ENCODE results near the gene ARHGDIG. TPM values are rescaled to one million over a fixed set of nuclear protein-coding genes. Genes with fewer than 3 reads are reported as not detected.

The ARHGDIG gene
- total RNA-seq, 4 donors from 2014 or later: 1.4 to 3.5 (median 1.8) TPM; not detected in 1

DNA sequence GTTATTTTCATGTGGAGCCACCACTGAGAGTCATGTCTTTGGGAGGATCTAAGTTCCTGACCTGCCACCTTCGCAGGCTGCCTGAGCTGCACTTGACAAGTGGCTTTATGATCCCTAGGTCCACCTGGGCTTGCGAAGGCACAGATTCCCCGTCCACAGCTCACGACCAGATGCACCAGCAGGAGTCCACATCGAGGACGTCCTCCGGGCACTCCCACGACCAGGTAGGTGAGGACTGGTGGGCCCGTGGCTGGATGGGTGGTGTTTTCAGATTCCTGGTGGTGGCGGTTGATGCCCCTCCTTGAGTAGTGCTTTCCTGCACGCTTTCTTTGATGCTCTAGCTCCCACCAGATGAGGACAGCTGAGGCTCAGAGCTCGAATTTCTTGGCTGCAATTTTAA is 31.0 kb upstream of the ARHGDIG start:
- H3K27me3 ChIP-seq: no peaks in the 10 kb centered on the region
- in situ Hi-C loops (cut with MboI; ENCODE audit: low sequenced_read_pairs in 4 of 4): no loop called here
- H3K4me3 ChIP-seq: no peak overlapping the region
- intact Hi-C loops (cut with DNase I; ENCODE audit: low total_unique reads): no loop called here
- H3K27ac ChIP-seq: no peak overlapping the region
- no peak for DNase-seq
- peaks cover 0 to 39% of the 10 kb centered on the region in 2 donors for H3K36me3 ChIP-seq
- peaks cover 1 to 4% of the 10 kb centered on the region in 2 donors for H3K4me1 ChIP-seq
- no peak for ATAC-seq
- no peaks in the 10 kb centered on the region for H3K9me3 ChIP-seq
- no peak for TF ChIP-seq POLR2A (IDR thresholded peaks at IDR 0.05)
- no peak for TF ChIP-seq CTCF (IDR thresholded peaks at IDR 0.05 in 4 of 5, conservative IDR thresholded peaks at IDR 0.05 in 1 of 5)

- H3K36me3 ChIP-seq: peaks cover 0 to 66% of the 10 kb centered on the region in 2 donors
- H3K27ac ChIP-seq: peak overlapping the region in 3 of 4 donors; percentile 3 to 33 (median 13)
- H3K27me3 ChIP-seq: no peaks in the 10 kb centered on the region
- no peak for ATAC-seq
- intact Hi-C loops (cut with DNase I; ENCODE audit: low total_unique reads) (no loop called here), in situ Hi-C loops (cut with MboI; ENCODE audit: low sequenced_read_pairs in 4 of 4) (no loop called here)
- no peaks in the 10 kb centered on the region for H3K4me1 ChIP-seq
- TF ChIP-seq POLR2A (IDR thresholded peaks at IDR 0.05) (no peak), CTCF (IDR thresholded peaks at IDR 0.05 in 4 of 5, conservative IDR thresholded peaks at IDR 0.05 in 1 of 5) (no peak)
- no peak for DNase-seq
- no peaks in the 10 kb centered on the region for H3K9me3 ChIP-seq
- no peak overlapping the region for H3K4me3 ChIP-seq
Observed at GRCh38 chr16:252366-253337, 27.7 kb upstream of the ARHGDIG start.

- intact Hi-C loops (cut with DNase I; ENCODE audit: low total_unique reads) (no loop called here), in situ Hi-C loops (cut with MboI; ENCODE audit: low sequenced_read_pairs in 4 of 4) (no loop called here)
- Histone ChIP-seq H3K4me3 (no peak overlapping the region), H3K9me3 (no peaks in the 10 kb centered on the region), H3K27ac (no peak overlapping the region), H3K4me1 (no peaks in the 10 kb centered on the region), H3K36me3 (peaks cover 0 to 63% of the 10 kb centered on the region in 2 donors), H3K27me3 (no peaks in the 10 kb centered on the region)
- TF ChIP-seq CTCF (IDR thresholded peaks at IDR 0.05 in 4 of 5, conservative IDR thresholded peaks at IDR 0.05 in 1 of 5) (no peak), POLR2A (IDR thresholded peaks at IDR 0.05) (no peak)
- ATAC-seq: no peak
- DNase-seq: no peak
Observed at GRCh38 chr16:253833-254232, 26.6 kb upstream of the ARHGDIG start.

- DNase-seq (no peak), ATAC-seq (no peak)
- intact Hi-C loops (cut with DNase I; ENCODE audit: low total_unique reads) (no loop called here), in situ Hi-C loops (cut with MboI; ENCODE audit: low sequenced_read_pairs in 4 of 4) (no loop called here)
- no peaks in the 10 kb centered on the region for H3K9me3 ChIP-seq
- H3K4me1 ChIP-seq: no peaks in the 10 kb centered on the region
- H3K27ac ChIP-seq: no peak overlapping the region
- peaks cover 0 to 69% of the 10 kb centered on the region in 2 donors for H3K36me3 ChIP-seq
- no peaks in the 10 kb centered on the region for H3K27me3 ChIP-seq
- TF ChIP-seq CTCF (IDR thresholded peaks at IDR 0.05 in 4 of 5, conservative IDR thresholded peaks at IDR 0.05 in 1 of 5) (no peak), POLR2A (IDR thresholded peaks at IDR 0.05) (no peak)
- H3K4me3 ChIP-seq: no peak overlapping the region
Observed at GRCh38 chr16:254461-254860, 25.9 kb upstream of the ARHGDIG start.

Measured in gastrocnemius medialis (tissue), 4 donors.